ENCODE measurements around the gene FRMD4A.
A peak's percentile ranks its signal among the peaks of the same experiment; 100 is the strongest.

Gene FRMD4A

DNA sequence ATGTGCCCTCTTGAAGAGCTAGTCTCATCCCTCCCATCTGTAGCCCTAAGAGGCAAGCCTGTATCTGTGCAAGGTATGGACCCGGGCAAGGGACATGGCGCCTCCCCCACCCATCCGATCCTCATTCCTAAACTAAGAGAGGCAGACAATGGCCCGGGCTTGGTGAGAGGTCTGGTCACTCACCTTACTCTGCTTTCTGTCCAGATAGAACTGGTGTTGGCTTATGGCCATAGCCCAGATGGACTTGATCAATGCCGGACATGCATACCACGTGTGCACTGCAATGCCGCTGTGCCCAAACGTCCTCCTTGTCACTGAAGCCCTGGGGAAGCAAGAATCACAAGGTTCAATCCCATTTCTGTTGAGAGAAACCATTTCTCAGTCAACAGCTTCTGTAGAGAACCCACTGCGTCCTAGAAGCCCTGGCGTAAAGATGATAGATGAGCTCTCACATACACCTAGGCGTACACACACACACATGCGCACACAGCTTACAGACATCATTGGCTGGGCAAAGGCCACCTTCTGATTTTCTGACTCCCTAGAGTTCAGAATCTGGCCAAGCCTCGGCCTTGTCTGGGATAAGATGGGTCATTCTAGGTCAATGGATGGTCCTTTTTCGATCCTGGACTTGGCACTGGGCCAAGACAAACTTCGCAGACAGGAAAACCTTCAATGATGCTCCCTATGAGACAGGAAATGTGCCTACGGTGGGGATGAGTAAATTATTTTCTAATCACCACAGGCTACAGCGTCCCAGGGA, 629.4 kb downstream of the FRMD4A start:
- Histone ChIP-seq H2BK5ac (ENCODE audit: low read length) (no peak overlapping the region), H4K91ac (ENCODE audit: low read depth, low read length, poor library complexity) (no peak overlapping the region), H2AK5ac (ENCODE audit: low read depth, low read length) (no peak overlapping the region), H3K4me3 (ENCODE audit: low read length in 2 of 2) (peak overlapping the region in 1 of 2 donors; percentile 16), H2AFZ (ENCODE audit: low read length) (no peak overlapping the region), H3K4me2 (ENCODE audit: insufficient read depth, low read length, poor library complexity, severe bottlenecking) (no peak overlapping the region), H3K4me1 (ENCODE audit: control insufficient read depth in 2 of 2, insufficient read depth in 1 of 2, low read depth in 1 of 2, low read length in 2 of 2) (peaks cover under 1 to 8% of the 10 kb centered on the region in 2 donors), H3K9ac (ENCODE audit: low read depth, low read length, poor library complexity) (no peak overlapping the region), H2BK12ac (ENCODE audit: low read length) (no peak overlapping the region), H4K8ac (ENCODE audit: low read depth, low read length) (no peak overlapping the region), H2BK15ac (ENCODE audit: low read length) (no peak overlapping the region), H3K27ac (replicated peaks; ENCODE audit: low read length) (no peak overlapping the region), H3K9me3 (replicated peaks in 1 of 2; ENCODE audit: control insufficient read depth in 2 of 2, insufficient read depth in 1 of 2, low read depth in 1 of 2, low read length in 2 of 2) (no peaks in the 10 kb centered on the region), H3K14ac (ENCODE audit: low read length) (no peak overlapping the region), H3K18ac (ENCODE audit: low read length) (no peak overlapping the region), H3K23ac (ENCODE audit: low read depth, low read length, poor library complexity) (no peak overlapping the region), H2BK120ac (ENCODE audit: low read depth, low read length) (no peak overlapping the region), H3K4ac (ENCODE audit: low read length) (no peak overlapping the region), H3K27me3 (ENCODE audit: control insufficient read depth in 3 of 3, insufficient read depth in 3 of 3, low read depth in 1 of 3, low read length in 3 of 3) (peaks cover 0 to 2% (median 0%) of the 10 kb centered on the region in 3 experiments), H3K36me3 (replicated peaks in 1 of 2; ENCODE audit: control insufficient read depth in 2 of 2, insufficient read depth in 2 of 2, low read length in 2 of 2) (peaks cover 21 to 95% of the 10 kb centered on the region in 2 donors), H3K79me1 (ENCODE audit: low read depth, low read length) (no peaks in the 10 kb centered on the region)
- no CpG with 5 or more reads among the region's 17 CpGs for WGBS, 2 donors (ENCODE audit: extremely low coverage in 2 of 2, insufficient read length in 2 of 2, insufficient replicate concordance in 1 of 2)
- DNase-seq (ENCODE audit: low spot score) = no peak

DNA sequence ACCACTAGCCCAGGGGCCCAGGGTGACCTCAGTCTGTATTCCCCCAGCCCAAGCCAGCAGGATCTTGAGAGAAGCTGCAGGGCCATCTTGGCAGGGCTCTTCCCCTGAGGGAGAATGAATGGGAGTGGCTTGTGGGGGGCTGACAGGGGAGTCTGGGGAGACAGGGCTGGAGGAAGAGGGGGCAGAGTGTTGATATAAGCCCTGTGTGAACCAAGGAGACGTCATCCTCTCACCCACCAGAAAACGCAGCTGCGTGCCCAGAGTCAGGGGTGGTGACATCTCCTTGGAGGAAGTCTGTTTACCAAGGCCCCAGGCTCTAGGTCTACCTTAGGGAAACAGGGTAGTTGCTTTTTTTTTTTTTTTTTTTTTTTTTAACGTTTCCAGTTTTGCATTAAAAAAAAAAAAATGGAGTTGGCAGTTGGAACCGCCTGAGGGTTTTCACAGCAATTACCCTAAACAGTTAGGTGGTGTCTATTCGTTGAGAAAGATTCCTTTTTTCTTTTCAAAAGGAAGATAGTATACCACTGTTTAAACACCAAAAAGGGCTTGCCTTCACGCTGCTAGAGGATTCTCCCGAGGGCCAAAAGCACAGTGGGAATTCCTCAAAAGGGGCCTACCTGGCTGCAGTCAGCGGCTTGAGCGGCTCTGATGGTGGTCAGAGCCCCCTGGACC, 630.1 kb downstream of the FRMD4A start:
- Histone ChIP-seq H3K14ac (ENCODE audit: low read length) (no peak overlapping the region), H3K4ac (ENCODE audit: low read length) (no peak overlapping the region), H3K23ac (ENCODE audit: low read depth, low read length, poor library complexity) (no peak overlapping the region)

DNA sequence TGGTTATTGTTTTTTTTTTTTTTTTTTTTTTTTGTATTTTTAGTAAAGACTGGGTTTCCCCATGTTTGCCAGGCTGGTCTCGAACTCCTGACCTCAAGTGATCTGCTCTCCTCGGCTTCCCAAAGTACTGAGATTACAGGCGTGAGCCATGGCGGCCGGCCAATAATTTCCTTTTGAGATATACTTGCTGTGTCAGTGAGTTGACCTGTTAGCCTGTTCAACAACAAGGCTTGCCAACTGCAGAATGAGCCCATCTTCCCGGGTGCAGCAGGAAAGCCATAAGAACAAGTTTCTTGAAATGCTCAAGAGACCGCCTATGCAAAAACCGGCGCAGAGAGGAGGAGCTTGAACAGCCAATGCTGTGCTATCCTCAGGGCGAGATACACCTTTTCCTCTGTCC, 631.5 kb downstream of the FRMD4A start:
- Histone ChIP-seq H3K9ac (ENCODE audit: low read depth, low read length, poor library complexity) (no peak overlapping the region), H4K8ac (ENCODE audit: low read depth, low read length) (no peak overlapping the region), H3K36me3 (replicated peaks in 1 of 2; ENCODE audit: control insufficient read depth in 2 of 2, insufficient read depth in 2 of 2, low read length in 2 of 2) (peaks cover 28 to 96% of the 10 kb centered on the region in 2 donors), H2AFZ (ENCODE audit: low read length) (no peak overlapping the region), H3K9me3 (replicated peaks in 1 of 2; ENCODE audit: control insufficient read depth in 2 of 2, insufficient read depth in 1 of 2, low read depth in 1 of 2, low read length in 2 of 2) (no peaks in the 10 kb centered on the region), H3K4me1 (ENCODE audit: control insufficient read depth in 2 of 2, insufficient read depth in 1 of 2, low read depth in 1 of 2, low read length in 2 of 2) (peaks cover 0 to 3% of the 10 kb centered on the region in 2 donors), H3K79me1 (ENCODE audit: low read depth, low read length) (no peaks in the 10 kb centered on the region), H3K14ac (ENCODE audit: low read length) (no peak overlapping the region), H2BK15ac (ENCODE audit: low read length) (no peak overlapping the region), H3K27me3 (ENCODE audit: control insufficient read depth in 3 of 3, insufficient read depth in 3 of 3, low read depth in 1 of 3, low read length in 3 of 3) (peaks cover 0 to 2% (median 0%) of the 10 kb centered on the region in 3 experiments), H2BK12ac (ENCODE audit: low read length) (no peak overlapping the region), H2AK5ac (ENCODE audit: low read depth, low read length) (no peak overlapping the region), H3K27ac (replicated peaks; ENCODE audit: low read length) (no peak overlapping the region), H3K18ac (ENCODE audit: low read length) (peak overlapping the region; percentile 33), H4K91ac (ENCODE audit: low read depth, low read length, poor library complexity) (no peak overlapping the region), H3K4me2 (ENCODE audit: insufficient read depth, low read length, poor library complexity, severe bottlenecking) (no peak overlapping the region), H3K4ac (ENCODE audit: low read length) (no peak overlapping the region), H2BK5ac (ENCODE audit: low read length) (no peak overlapping the region), H2BK120ac (ENCODE audit: low read depth, low read length) (no peak overlapping the region), H3K4me3 (ENCODE audit: low read length in 2 of 2) (no peak overlapping the region), H3K23ac (ENCODE audit: low read depth, low read length, poor library complexity) (no peak overlapping the region)
- no peak for DNase-seq (ENCODE audit: low spot score)
- no CpG with 5 or more reads among the region's 10 CpGs for whole genome bisulfite sequencing, 2 donors (ENCODE audit: extremely low coverage in 2 of 2, insufficient read length in 2 of 2, insufficient replicate concordance in 1 of 2)

More for the DNA sequence above, 630.1 kb downstream of the FRMD4A start:
- no peak overlapping the region for H2AFZ ChIP-seq (ENCODE audit: low read length)
- H2BK15ac ChIP-seq (ENCODE audit: low read length) = no peak overlapping the region
- H3K4me1 ChIP-seq (ENCODE audit: control insufficient read depth in 2 of 2, insufficient read depth in 1 of 2, low read depth in 1 of 2, low read length in 2 of 2) = peaks cover 0 to 3% of the 10 kb centered on the region in 2 donors
- no peak overlapping the region for H3K4me3 ChIP-seq (ENCODE audit: low read length in 2 of 2)
- no peak overlapping the region for H2BK120ac ChIP-seq (ENCODE audit: low read depth, low read length)
- H3K79me1 ChIP-seq (ENCODE audit: low read depth, low read length) = no peaks in the 10 kb centered on the region
- no peak overlapping the region for H3K27ac ChIP-seq (replicated peaks; ENCODE audit: low read length)
- H3K36me3 ChIP-seq (replicated peaks in 1 of 2; ENCODE audit: control insufficient read depth in 2 of 2, insufficient read depth in 2 of 2, low read length in 2 of 2) = peaks cover 25 to 96% of the 10 kb centered on the region in 2 donors
- no peaks in the 10 kb centered on the region for H3K9me3 ChIP-seq (replicated peaks in 1 of 2; ENCODE audit: control insufficient read depth in 2 of 2, insufficient read depth in 1 of 2, low read depth in 1 of 2, low read length in 2 of 2)
- WGBS, 2 donors (ENCODE audit: extremely low coverage in 2 of 2, insufficient read length in 2 of 2, insufficient replicate concordance in 1 of 2) = no CpG with 5 or more reads among the region's 10 CpGs
- no peak overlapping the region for H2BK5ac ChIP-seq (ENCODE audit: low read length)
- DNase-seq (ENCODE audit: low spot score) = no peak
- no peak overlapping the region for H3K4me2 ChIP-seq (ENCODE audit: insufficient read depth, low read length, poor library complexity, severe bottlenecking)
- no peak overlapping the region for H2BK12ac ChIP-seq (ENCODE audit: low read length)
- H3K9ac ChIP-seq (ENCODE audit: low read depth, low read length, poor library complexity) = no peak overlapping the region
- no peak overlapping the region for H4K91ac ChIP-seq (ENCODE audit: low read depth, low read length, poor library complexity)
- H2AK5ac ChIP-seq (ENCODE audit: low read depth, low read length) = no peak overlapping the region
- H3K27me3 ChIP-seq (ENCODE audit: control insufficient read depth in 3 of 3, insufficient read depth in 3 of 3, low read depth in 1 of 3, low read length in 3 of 3) = peaks cover 0 to 2% (median 0%) of the 10 kb centered on the region in 3 experiments
- H3K18ac ChIP-seq (ENCODE audit: low read length) = no peak overlapping the region
- no peak overlapping the region for H4K8ac ChIP-seq (ENCODE audit: low read depth, low read length)

DNA sequence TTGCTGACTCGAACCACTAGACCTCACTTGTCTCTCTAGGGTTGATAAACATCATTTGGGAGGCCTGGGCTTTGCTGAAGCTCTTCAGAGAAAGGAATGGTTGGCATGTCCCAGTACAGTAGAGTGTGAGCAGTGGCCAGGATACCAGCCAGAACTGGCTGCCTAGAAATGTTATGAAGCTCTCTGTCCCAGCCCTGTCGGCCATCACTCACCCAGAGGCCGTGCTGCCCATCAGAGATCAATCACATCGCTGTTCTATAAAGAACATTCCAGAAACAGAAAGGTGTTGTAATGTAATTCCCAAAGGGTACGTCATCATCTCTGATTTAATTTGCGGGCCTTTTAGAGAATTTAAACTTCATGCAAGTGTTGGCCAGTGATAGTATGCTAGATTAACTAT, 632.5 kb downstream of the FRMD4A start:
- WGBS, 2 donors (ENCODE audit: extremely low coverage in 2 of 2, insufficient read length in 2 of 2, insufficient replicate concordance in 1 of 2) = no CpG with 5 or more reads among the region's 6 CpGs

More for the DNA sequence above, 632.5 kb downstream of the FRMD4A start:
- Histone ChIP-seq H3K14ac (ENCODE audit: low read length) (no peak overlapping the region), H3K23ac (ENCODE audit: low read depth, low read length, poor library complexity) (no peak overlapping the region), H2BK5ac (ENCODE audit: low read length) (no peak overlapping the region), H3K79me1 (ENCODE audit: low read depth, low read length) (no peaks in the 10 kb centered on the region), H3K4ac (ENCODE audit: low read length) (no peak overlapping the region), H3K36me3 (replicated peaks in 1 of 2; ENCODE audit: control insufficient read depth in 2 of 2, insufficient read depth in 2 of 2, low read length in 2 of 2) (peaks cover 26 to 97% of the 10 kb centered on the region in 2 donors), H2AFZ (ENCODE audit: low read length) (no peak overlapping the region), H3K27me3 (ENCODE audit: control insufficient read depth in 3 of 3, insufficient read depth in 3 of 3, low read depth in 1 of 3, low read length in 3 of 3) (peaks cover 0 to 2% (median 0%) of the 10 kb centered on the region in 3 experiments), H3K4me3 (ENCODE audit: low read length in 2 of 2) (no peak overlapping the region), H2BK12ac (ENCODE audit: low read length) (no peak overlapping the region), H4K8ac (ENCODE audit: low read depth, low read length) (no peak overlapping the region), H2BK15ac (ENCODE audit: low read length) (no peak overlapping the region), H3K4me1 (ENCODE audit: control insufficient read depth in 2 of 2, insufficient read depth in 1 of 2, low read depth in 1 of 2, low read length in 2 of 2) (peaks cover 0 to 5% of the 10 kb centered on the region in 2 donors), H3K18ac (ENCODE audit: low read length) (no peak overlapping the region), H3K9ac (ENCODE audit: low read depth, low read length, poor library complexity) (no peak overlapping the region), H3K4me2 (ENCODE audit: insufficient read depth, low read length, poor library complexity, severe bottlenecking) (no peak overlapping the region), H2BK120ac (ENCODE audit: low read depth, low read length) (no peak overlapping the region), H4K91ac (ENCODE audit: low read depth, low read length, poor library complexity) (no peak overlapping the region), H3K27ac (replicated peaks; ENCODE audit: low read length) (no peak overlapping the region), H3K9me3 (replicated peaks in 1 of 2; ENCODE audit: control insufficient read depth in 2 of 2, insufficient read depth in 1 of 2, low read depth in 1 of 2, low read length in 2 of 2) (no peaks in the 10 kb centered on the region), H2AK5ac (ENCODE audit: low read depth, low read length) (no peak overlapping the region)
- no peak for DNase-seq (ENCODE audit: low spot score)

Data from neuronal stem cell (in vitro differentiated cells).